NCI-H2107 treated with DMSO at 0.1 percent for 48 hours (cell line): ENCODE measurements around the gene AOAH.
"Not testable (repeated sequence)": the region's sequence is repeated elsewhere in the genome, so short reads cannot be mapped to it uniquely, and the experiment has no call there.

ENCODE experiments used
- DNase-seq: peaks from one replicate; lab custom pipeline; 2025; ENCODE audit not compliant: unreplicated experiment; lab: John Stamatoyannopoulos, UW

Gene AOAH

GRCh38 chr7:36703860-36704259 lies 20.4 kb downstream of the AOAH start:
- DNase-seq = not testable (repeated sequence)

- no peak for DNase-seq
These were observed 31.8 kb downstream of the AOAH start for GRCh38 chr7:36692456-36692855.

GRCh38 chr7:36691983-36692382 lies 32.3 kb downstream of the AOAH start:
- no peak for DNase-seq

GRCh38 chr7:36690514-36691187 lies 33.6 kb downstream of the AOAH start:
- no peak for DNase-seq

- DNase-seq = no peak
These were observed 34.3 kb downstream of the AOAH start for GRCh38 chr7:36690041-36690440.

GRCh38 chr7:36686499-36686898 lies 37.8 kb downstream of the AOAH start:
- no peak for DNase-seq

- no peak for DNase-seq
These were observed 39.3 kb downstream of the AOAH start for GRCh38 chr7:36684954-36685353.

- DNase-seq = no peak
These were observed 40.5 kb downstream of the AOAH start for GRCh38 chr7:36683695-36684357.

GRCh38 chr7:36683111-36683510 lies 41.2 kb downstream of the AOAH start:
- DNase-seq = no peak

- DNase-seq = no peak
These were observed 42.2 kb downstream of the AOAH start for GRCh38 chr7:36682102-36682501.

GRCh38 chr7:36677769-36678437 lies 46.4 kb downstream of the AOAH start:
- DNase-seq = no peak

- DNase-seq = no peak
These were observed 50.6 kb downstream of the AOAH start for GRCh38 chr7:36673703-36674102.

GRCh38 chr7:36671432-36671829 lies 52.9 kb downstream of the AOAH start:
- no peak for DNase-seq

GRCh38 chr7:36670585-36671431 lies 53.5 kb downstream of the AOAH start:
- peak; percentile 85 for DNase-seq

- no peak for DNase-seq
These were observed 55.5 kb downstream of the AOAH start for GRCh38 chr7:36668750-36669149.

- DNase-seq = no peak
These were observed 56.2 kb downstream of the AOAH start for GRCh38 chr7:36668080-36668479.

- DNase-seq = no peak
These were observed 57.1 kb downstream of the AOAH start for GRCh38 chr7:36667007-36667745.

GRCh38 chr7:36663481-36663880 lies 60.8 kb downstream of the AOAH start:
- DNase-seq = no peak

GRCh38 chr7:36661135-36661840 lies 63.0 kb downstream of the AOAH start:
- no peak for DNase-seq
